Sigmoid colon (tissue), 7 donors: ENCODE data around the gene TXNDC11. TPM values are rescaled to one million over a fixed set of nuclear protein-coding genes. Genes with fewer than 3 reads are reported as not detected.

Experiments used
- DNase-seq: peaks from one replicate; pipeline ENCODE4 v3.0.0-alpha.2; 2019
- H3K27ac ChIP-seq, 4 donors: fragments of 200-600 bp; sonication (generic); one replicate each; pipeline ENCODE4 v1.5.1; 2016 to 2019; ENCODE audit warnings: mild to moderate bottlenecking in 1 of 4
- H3K27me3 ChIP-seq, 3 donors: fragments of 200-600 bp; sonication (generic); one replicate each; pipeline ENCODE4 v1.5.1; 2019; ENCODE audit warnings: mild to moderate bottlenecking in 1 of 3
- H3K36me3 ChIP-seq, 4 donors: fragments of 200-600 bp; sonication (generic); one replicate each; pipeline ENCODE4 v1.5.1; 2016 to 2019
- H3K4me1 ChIP-seq, 4 donors: fragments of 200-600 bp; sonication (generic); one replicate each; pipeline ENCODE4 v1.5.1; 2017 to 2019
- H3K4me3 ChIP-seq, 4 donors: fragments of 200-600 bp; sonication (generic); one replicate each; pipeline ENCODE4 v1.5.1; 2017 to 2019; ENCODE audit warnings: mild to moderate bottlenecking in 2 of 4, moderate library complexity in 1 of 4
- H3K9me3 ChIP-seq, 4 donors: fragments of 200-600 bp in 3 of 4; sonication (generic) in 3 of 4; one replicate each; pipeline versions ENCODE4 v1.5.1 to v1.6.1; 2013 to 2019
- CTCF ChIP-seq, 4 experiments: fragments of 450-650 bp in 3 of 4; fragments of 200-600 bp in 1 of 4; IDR thresholded peaks; one replicate each; pipeline ENCODE4 v1.5.1; 2016 to 2019; ENCODE audit warnings: antibody characterized with exemption in 4 of 4, mild to moderate bottlenecking in 3 of 4, moderate library complexity in 2 of 4
- EP300 ChIP-seq, 4 donors: sonication (generic); formaldehyde crosslinking; IDR thresholded peaks; one replicate each; pipeline ENCODE4 v1.6.1; 2017; ENCODE audit warnings: antibody characterized with exemption in 4 of 4
- POLR2A ChIP-seq, 2 donors: fragments of 450-650 bp; IDR thresholded peaks; one replicate each; pipeline ENCODE4 v1.6.1; 2016; ENCODE audit warnings: antibody characterized with exemption in 2 of 2, mild to moderate bottlenecking in 2 of 2, moderate library complexity in 2 of 2
- POLR2AphosphoS5 ChIP-seq, 4 donors: sonication (generic); formaldehyde crosslinking; IDR thresholded peaks; one replicate each; pipeline ENCODE4 v1.6.1; 2017; ENCODE audit warnings: antibody characterized with exemption in 4 of 4
- WGBS, 2 donors: extraction: QIAGEN DNeasy Blood & Tissue Kit; methylation state at CpG; one replicate each; pipeline ENCODE4 v1.1.7; 2013; 5-methylcytosine and 5-hydroxymethylcytosine counted together
- intact Hi-C: fragments of 100-400 bp; cut with DNase I; formaldehyde crosslinking; loops from one replicate; pipeline ENCODE4 v1.15.1; 2023
- polyA plus RNA-seq, 3 donors: library from polyadenylated mRNA; stranded (reverse); fragments of 200-250 nt; gene quantifications; one replicate each; pipeline ENCODE4 v1.2.3, GENCODE V29; 2013
- total RNA-seq, 4 donors: library from RNA; depleted of rRNA; stranded (reverse); fragments of >200 nt; gene quantifications; one replicate each; pipeline ENCODE4 v1.1.0, GENCODE V29; 2016
- donor health status: healthy with polysubstance abuse.
- donor health status: Bipolar disorder and iron deficiency.
- donor health status: healthy.

Gene TXNDC11
- total and polyA plus RNA-seq, 7 donors = 25.3 to 54.0 (median 34.9) TPM

GRCh38 chr16:11667824-11668622 is 74.6 kb downstream of the TXNDC11 start, which contains the start of gene SNN:
TSS of gene SNN (plus strand) at chr16:11668455. CDS start at chr16:11676060, 7,605 bp downstream.
- TF ChIP-seq POLR2AphosphoS5 (IDR thresholded peaks at IDR 0.05) (no peak), EP300 (IDR thresholded peaks at IDR 0.05) (no peak), POLR2A (IDR thresholded peaks at IDR 0.05) (no peak), CTCF (IDR thresholded peaks at IDR 0.05) (no peak)
- peaks cover 0 to 48% (median 45%) of the 10 kb centered on the region in 4 donors for H3K4me1 ChIP-seq
- 6 to 7% methylated on average over 93 of the region's 93 CpGs for WGBS, 2 donors
- intact Hi-C loops = loop anchor here (5.0 to 10.0 kb wide), 2 partner anchors 74 to 703 kb away; partner anchors contain the start of gene TXNDC11
- peak within 1 kb of the TSS; percentile 75 to 84 (median 82) for H3K27ac ChIP-seq
- no peaks in the 10 kb centered on the region for H3K27me3 ChIP-seq
- no peaks in the 10 kb centered on the region for H3K36me3 ChIP-seq
- no peaks in the 10 kb centered on the region for H3K9me3 ChIP-seq
- peak; percentile 93 for DNase-seq
- peak within 1 kb of the TSS; percentile 54 to 100 (median 98) for H3K4me3 ChIP-seq

- Histone ChIP-seq H3K4me3 (peak overlapping the region in 2 of 4 donors; percentile 52 to 99), H3K27me3 (no peaks in the 10 kb centered on the region), H3K27ac (peak overlapping the region in 3 of 4 donors; percentile 66 to 81 (median 80)), H3K9me3 (no peaks in the 10 kb centered on the region), H3K36me3 (no peaks in the 10 kb centered on the region), H3K4me1 (peaks cover 0 to 41% (median 38%) of the 10 kb centered on the region in 4 donors)
- WGBS, 2 donors = 81 to 87% methylated on average over 11 of the region's 11 CpGs
- no peak for DNase-seq
- intact Hi-C loops = loop anchor here (5.0 to 10.0 kb wide), 2 partner anchors 75 to 703 kb away; partner anchors contain the start of gene TXNDC11
- TF ChIP-seq CTCF (IDR thresholded peaks at IDR 0.05) (no peak), EP300 (IDR thresholded peaks at IDR 0.05) (no peak), POLR2A (IDR thresholded peaks at IDR 0.05) (no peak), POLR2AphosphoS5 (IDR thresholded peaks at IDR 0.05) (no peak)
These were observed 75.3 kb downstream of the TXNDC11 start for GRCh38 chr16:11667221-11667823.

GRCh38 chr16:11666103-11667055 is 76.3 kb downstream of the TXNDC11 start:
- Histone ChIP-seq H3K4me1 (peaks cover 0 to 33% (median 29%) of the 10 kb centered on the region in 4 donors), H3K27me3 (no peaks in the 10 kb centered on the region), H3K36me3 (no peaks in the 10 kb centered on the region), H3K9me3 (no peaks in the 10 kb centered on the region), H3K4me3 (no peak overlapping the region), H3K27ac (no peak overlapping the region)
- WGBS, 2 donors = 65 to 83% methylated on average over 14 of the region's 14 CpGs
- intact Hi-C loops = loop anchor here (5.0 to 10.0 kb wide), 2 partner anchors 76 to 702 kb away; partner anchors contain the start of gene TXNDC11
- TF ChIP-seq POLR2A (IDR thresholded peaks at IDR 0.05) (no peak), CTCF (IDR thresholded peaks at IDR 0.05) (no peak), EP300 (IDR thresholded peaks at IDR 0.05) (no peak), POLR2AphosphoS5 (IDR thresholded peaks at IDR 0.05) (no peak)
- no peak for DNase-seq

GRCh38 chr16:11665071-11665491 is 77.6 kb downstream of the TXNDC11 start:
- H3K4me3 ChIP-seq = no peak overlapping the region
- 36 to 67% methylated on average over 11 of the region's 11 CpGs for WGBS, 2 donors
- no peak for TF ChIP-seq EP300 (IDR thresholded peaks at IDR 0.05)
- TF ChIP-seq POLR2A (IDR thresholded peaks at IDR 0.05) = no peak
- TF ChIP-seq POLR2AphosphoS5 (IDR thresholded peaks at IDR 0.05) = no peak
- TF ChIP-seq CTCF (IDR thresholded peaks at IDR 0.05) = no peak
- peaks cover 0 to 21% (median 16%) of the 10 kb centered on the region in 4 donors for H3K4me1 ChIP-seq
- no peak for DNase-seq
- H3K36me3 ChIP-seq = no peaks in the 10 kb centered on the region
- intact Hi-C loops = loop anchor here (5.0 to 10.0 kb wide), 2 partner anchors 77 to 700 kb away; partner anchors contain the start of gene TXNDC11
- no peak overlapping the region for H3K27ac ChIP-seq
- H3K9me3 ChIP-seq = no peaks in the 10 kb centered on the region
- H3K27me3 ChIP-seq = no peaks in the 10 kb centered on the region
